Choroid plexus epithelial cell (primary cell): ENCODE measurements around the gene TTC12.

Experiments
- DNase-seq: peaks from one replicate; pipeline ENCODE4 v3.0.0-alpha.2; 2010; ENCODE audit warnings: low read depth
- H3K4me3 ChIP-seq: 2 replicates; pipeline ENCODE4 v1.5.1; 2011; ENCODE audit warnings: low read depth, mild to moderate bottlenecking, control low read depth, low read length, moderate library complexity
- TF ChIP-seq, protein P1 (sequence below): conservative IDR thresholded peaks from 2 replicates; pipeline ENCODE4 v1.5.1; 2011; ENCODE audit warnings: low read depth, mild to moderate bottlenecking, control low read depth, inconsistent platforms, low read length, moderate library complexity

The TTC12 gene

DNA sequence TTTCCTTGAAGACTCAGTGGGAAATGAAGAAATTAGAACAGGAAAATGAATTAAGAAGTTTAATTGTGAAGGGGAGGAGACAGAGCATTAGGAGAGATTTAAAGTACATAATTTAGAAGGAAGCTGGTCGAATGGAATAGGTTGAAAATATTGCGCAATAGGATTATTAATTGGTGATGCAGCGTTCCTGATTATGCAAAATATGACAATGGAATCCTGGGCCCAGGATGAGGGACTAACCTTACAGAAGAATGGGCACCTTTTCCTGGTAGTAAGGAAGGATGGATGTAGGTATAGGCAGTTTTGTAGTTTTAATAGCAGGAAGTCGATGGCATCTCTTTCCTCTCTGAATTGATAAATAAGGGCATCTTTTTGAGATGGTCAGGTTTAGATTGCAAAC lies 7.8 kb downstream of the TTC12 start:
- TF ChIP-seq, protein P1, sequence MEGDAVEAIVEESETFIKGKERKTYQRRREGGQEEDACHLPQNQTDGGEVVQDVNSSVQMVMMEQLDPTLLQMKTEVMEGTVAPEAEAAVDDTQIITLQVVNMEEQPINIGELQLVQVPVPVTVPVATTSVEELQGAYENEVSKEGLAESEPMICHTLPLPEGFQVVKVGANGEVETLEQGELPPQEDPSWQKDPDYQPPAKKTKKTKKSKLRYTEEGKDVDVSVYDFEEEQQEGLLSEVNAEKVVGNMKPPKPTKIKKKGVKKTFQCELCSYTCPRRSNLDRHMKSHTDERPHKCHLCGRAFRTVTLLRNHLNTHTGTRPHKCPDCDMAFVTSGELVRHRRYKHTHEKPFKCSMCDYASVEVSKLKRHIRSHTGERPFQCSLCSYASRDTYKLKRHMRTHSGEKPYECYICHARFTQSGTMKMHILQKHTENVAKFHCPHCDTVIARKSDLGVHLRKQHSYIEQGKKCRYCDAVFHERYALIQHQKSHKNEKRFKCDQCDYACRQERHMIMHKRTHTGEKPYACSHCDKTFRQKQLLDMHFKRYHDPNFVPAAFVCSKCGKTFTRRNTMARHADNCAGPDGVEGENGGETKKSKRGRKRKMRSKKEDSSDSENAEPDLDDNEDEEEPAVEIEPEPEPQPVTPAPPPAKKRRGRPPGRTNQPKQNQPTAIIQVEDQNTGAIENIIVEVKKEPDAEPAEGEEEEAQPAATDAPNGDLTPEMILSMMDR: no peak
- no peak overlapping the region for H3K4me3 ChIP-seq
- DNase-seq: no peak

DNA sequence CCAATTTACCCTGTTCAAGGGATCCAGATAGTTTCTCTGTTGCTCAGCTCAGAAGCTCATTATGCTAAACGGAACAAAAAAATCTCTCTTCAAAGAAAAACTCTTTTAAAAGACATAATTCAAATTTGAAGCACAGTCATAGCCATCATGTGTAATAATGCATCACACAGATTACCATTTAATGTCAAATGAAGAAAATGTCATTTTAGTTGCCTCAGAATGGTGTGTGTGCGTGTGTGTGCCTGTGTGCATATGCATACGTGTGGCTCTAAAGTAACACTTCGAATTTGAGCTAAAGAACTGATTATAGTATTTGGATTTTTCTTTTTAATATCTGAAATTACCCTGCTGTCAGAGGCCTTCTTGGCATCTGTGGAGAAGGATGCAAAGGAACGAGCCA lies 9.9 kb downstream of the TTC12 start:
- TF ChIP-seq, protein P1: no peak
- no peak for DNase-seq
- no peak overlapping the region for H3K4me3 ChIP-seq

GRCh38 chr11:113329725-113330124 lies 15.3 kb downstream of the TTC12 start:
- DNase-seq: no peak
- H3K4me3 ChIP-seq: no peak overlapping the region
- TF ChIP-seq, protein P1: no peak

DNA sequence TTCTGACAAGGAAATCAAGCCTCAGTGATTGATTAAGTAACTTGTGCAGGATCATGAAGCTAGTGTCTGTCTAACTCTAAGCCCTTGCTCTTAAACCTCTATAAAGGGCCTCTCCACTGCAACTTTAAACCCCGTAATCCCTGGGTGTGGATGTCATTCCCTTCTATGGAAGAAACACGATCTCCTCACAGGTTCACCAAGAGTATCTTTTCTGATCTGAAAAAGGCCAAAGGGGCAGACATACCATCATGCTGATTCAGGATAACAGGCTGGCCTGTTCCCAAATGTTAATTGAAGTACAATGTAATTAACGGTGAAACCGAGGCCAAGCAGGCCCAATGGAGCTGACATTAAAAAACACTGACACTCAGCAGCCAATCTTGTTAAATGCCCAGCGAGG lies 17.1 kb downstream of the TTC12 start:
- TF ChIP-seq, protein P1: no peak

DNA sequence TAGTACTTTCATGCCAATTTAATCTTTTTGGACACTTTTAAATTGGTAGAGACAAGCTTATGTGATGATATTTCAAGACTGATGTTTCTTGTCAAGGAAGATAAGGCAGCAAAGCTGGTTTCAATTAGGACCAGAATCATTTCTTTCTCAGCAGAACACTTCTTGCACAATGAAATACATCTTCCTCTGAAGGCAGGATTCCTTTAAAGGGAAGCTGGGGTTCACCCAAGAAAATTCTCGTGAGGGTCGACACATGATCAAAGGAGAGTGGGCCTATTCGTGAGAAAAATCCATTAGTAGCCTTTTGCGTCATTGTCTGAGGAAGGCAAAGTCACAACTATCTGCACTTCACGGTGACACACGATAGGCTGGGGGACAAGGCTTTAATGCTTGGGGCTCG lies 17.6 kb downstream of the TTC12 start:
- no peak overlapping the region for H3K4me3 ChIP-seq
- no peak for DNase-seq
- TF ChIP-seq, protein P1: no peak

More for the DNA sequence above, 17.1 kb downstream of the TTC12 start:
- no peak overlapping the region for H3K4me3 ChIP-seq
- DNase-seq: no peak

DNA sequence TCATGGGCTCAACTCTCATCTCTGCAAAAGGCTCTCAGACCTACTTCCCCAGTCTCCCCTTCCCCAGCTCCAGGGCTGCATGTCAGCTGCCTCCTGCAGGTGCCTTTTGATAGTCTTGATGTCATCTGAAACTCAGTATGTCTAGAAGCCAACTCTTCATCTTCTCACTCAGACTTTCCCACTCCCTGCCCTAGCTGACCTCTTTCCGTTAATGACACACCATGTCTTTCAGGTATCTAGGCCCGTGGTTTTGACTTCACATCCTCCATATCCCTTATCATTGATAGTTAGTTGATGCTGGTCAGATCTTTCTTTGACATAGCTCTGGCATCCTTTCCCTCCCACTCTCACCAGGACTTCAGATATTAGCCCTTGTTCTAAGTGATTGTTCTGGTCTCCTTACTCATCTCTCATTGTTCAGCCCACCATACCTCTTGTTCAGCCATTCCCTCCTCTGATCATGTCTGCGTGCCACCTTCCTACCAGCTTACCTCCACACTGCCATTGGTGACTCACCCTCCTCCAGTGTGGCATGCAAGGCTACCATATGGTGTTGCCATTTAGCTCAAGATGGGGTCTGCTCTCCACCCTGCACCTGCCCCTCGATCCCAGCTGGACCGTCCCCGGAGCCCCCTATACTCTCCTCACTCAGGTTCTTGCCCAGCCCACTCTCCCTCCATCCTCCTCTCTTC lies 18.4 kb downstream of the TTC12 start:
- no peak overlapping the region for H3K4me3 ChIP-seq
- TF ChIP-seq, protein P1: no peak
- DNase-seq: no peak

DNA sequence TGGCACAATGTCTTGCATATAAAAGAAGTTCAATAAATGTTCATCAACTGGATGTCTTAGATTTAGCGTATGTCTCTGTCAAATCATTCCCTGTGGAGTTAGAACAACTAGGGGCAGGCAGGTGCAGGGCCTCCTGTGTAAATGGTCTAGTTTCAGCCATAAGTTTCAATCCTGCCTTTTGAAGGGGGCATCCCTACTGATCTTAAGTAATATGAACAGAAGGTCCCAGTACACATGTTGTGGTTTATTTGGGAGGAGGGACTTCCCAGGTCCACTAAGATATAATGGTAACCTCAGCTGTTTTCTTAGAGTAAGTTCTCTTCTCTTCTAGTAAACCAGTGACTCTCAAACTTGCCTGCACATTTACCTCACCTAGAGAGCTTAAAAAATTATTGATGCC lies 19.8 kb downstream of the TTC12 start:
- DNase-seq: no peak
- TF ChIP-seq, protein P1: no peak
- no peak overlapping the region for H3K4me3 ChIP-seq
